HG03457 (cell line): ENCODE data around the gene TAS2R4.
"Not testable (repeated sequence)": the region's sequence is repeated elsewhere in the genome, so short reads cannot be mapped to it uniquely, and the experiment has no call there.

ENCODE experiments used
- ATAC-seq: cut with Tn5 transposase; IDR thresholded peaks from one replicate; pipeline ENCODE4 v1.9.1; 2021; ENCODE audit warnings: moderate number of reproducible peaks; ENCODE audit not compliant: unreplicated experiment

The TAS2R4 gene

GRCh38 chr7:141776374-141776773 is at the start of gene TAS2R4:
Gene TAS2R4, plus strand, starts transcription at chr7:141776674. Its CDS starts 1,815 bp downstream, at chr7:141778489.
- no peak for ATAC-seq

DNA sequence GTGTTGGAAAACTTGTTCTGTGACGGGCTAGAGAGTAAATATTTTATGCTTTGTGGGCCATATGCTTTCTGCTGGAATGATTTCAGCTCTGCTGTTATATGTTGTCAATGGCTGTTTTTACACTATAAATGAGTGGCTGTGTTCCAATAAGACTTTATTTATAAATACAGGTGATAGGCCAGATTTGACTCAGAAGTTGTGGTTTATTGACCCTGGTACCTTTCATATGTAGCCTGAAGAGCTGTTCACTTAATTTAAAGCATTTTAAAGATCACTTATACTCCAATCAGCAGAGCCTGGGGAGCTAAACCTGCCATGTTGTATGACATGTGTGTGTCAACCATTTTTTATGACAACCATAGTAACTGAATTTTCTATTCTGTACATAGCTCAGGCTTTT is 47.5 kb upstream of the TAS2R4 start:
- ATAC-seq, result no peak

DNA sequence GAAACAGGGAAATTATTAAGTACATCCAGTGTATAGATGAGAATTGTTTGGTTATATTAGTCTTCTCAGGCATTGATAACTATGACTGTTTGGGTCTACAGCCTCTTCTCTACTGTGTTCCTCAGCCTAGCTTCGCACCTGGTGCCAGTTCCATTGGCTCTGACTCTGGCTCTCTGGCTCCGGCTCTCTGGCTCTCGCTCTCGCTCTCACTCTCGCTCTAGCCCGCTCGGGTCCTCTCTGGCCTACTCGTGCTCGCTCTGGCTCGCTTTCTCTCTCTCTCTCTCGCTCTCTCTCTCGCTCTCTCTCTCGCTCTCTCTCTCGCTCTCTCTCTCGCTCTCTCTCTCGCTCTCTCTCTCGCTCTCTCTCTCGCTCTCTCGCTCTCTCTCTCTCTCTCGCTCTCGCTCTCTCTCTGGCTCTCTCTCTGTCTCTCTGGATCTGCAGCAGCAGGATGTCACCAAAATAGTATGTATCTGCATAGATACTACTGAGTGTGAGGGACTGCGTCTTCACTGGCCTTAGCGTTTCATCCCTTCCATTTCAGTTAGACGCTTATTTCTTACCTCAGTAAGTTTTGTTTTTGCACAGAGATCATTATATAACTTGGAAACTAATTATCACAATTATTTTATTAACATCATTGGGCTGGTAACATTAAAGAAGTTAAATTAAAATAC is 44.9 kb upstream of the TAS2R4 start:
- ATAC-seq, result no peak

- ATAC-seq, result no peak
Observed at GRCh38 chr7:141737118-141737835, 39.2 kb upstream of the TAS2R4 start.

DNA sequence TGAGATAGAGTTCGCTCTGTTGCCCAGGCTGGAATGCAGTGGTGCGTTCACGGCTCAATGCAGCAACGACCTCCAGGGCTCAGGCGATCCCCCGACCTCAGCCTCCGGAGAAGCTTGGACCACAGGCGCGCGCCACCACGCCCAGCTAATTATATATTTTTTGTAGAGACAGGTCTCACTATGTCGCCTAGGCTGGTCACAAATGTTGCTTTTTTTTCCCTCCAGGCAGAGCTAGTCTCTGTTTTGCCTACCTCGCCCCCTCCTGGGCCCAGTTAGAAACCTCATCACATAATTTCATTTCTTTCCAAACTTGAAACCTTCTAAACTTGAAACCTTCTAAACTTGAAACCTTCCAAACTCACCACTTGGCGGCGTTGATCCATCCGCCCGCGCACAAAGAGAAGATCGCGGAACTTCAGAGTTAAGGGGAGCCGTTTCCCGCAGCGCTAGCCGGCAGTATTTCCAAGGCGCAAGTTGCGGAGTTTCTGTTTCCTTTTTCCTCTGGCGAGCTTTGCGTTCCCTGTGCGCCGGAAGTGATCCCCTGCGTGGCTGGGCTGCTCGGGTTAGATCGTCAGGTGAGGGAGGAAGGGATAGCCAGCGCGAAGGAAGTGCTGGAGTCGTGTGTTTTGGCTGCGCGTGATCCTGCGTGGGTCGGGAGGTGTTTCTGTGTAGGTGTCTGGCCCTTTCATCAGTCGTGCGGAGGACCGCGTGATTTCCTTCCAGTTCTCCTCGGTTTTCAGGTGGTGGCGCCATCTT is 38.5 kb upstream of the TAS2R4 start, which contains the start of gene SSBP1:
Gene SSBP1 (plus strand): TSS at position 523 of the 756 bp plus-strand sequence. CDS start 809 bp downstream, outside the sequence.
- peak; percentile 77 for ATAC-seq

GRCh38 chr7:141738592-141739013 is 37.9 kb upstream of the TAS2R4 start:
- peak; percentile 31 for ATAC-seq

GRCh38 chr7:141739250-141739649 is 37.2 kb upstream of the TAS2R4 start:
- ATAC-seq, result no peak

DNA sequence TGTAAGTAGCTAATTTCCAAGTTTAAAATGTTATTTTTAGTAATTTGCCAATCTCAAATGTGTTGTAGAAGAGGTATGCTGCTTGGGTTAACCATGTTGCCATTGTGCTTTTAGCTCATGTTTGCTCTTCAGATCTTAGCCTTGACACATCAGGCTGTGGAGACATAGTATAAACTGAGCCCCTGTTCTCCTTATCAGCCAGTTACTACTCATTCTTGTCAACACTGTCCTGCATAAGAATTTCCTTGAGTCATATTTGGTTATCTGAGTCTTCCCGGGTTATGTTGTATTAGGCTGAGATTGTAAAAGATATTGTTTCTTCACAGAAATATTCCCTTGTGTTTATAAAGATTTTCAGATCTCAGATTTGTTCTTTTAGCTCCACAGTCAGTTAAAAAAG is 34.2 kb upstream of the TAS2R4 start:
- no peak for ATAC-seq

GRCh38 chr7:141744131-141744530 is 32.3 kb upstream of the TAS2R4 start:
- ATAC-seq, result no peak

DNA sequence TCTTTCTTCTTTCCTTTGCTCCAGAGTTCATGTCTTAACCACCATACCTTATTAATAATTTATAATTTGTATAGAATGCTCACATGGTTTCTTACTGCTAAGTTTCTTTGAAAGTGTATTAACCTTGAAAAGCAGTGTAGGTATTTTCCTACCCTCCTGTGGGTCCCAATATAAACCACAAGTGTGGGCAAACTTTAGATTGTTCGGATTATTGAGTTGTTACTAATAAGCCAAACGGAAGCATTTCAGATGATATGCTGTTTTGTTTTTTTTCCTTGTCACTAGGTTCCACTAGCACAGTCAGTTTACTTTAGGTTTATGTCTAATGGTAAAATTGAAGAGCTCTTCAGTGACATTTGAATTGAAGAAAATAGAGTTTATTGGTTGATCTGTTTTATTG is 28.1 kb upstream of the TAS2R4 start:
- no peak for ATAC-seq

DNA sequence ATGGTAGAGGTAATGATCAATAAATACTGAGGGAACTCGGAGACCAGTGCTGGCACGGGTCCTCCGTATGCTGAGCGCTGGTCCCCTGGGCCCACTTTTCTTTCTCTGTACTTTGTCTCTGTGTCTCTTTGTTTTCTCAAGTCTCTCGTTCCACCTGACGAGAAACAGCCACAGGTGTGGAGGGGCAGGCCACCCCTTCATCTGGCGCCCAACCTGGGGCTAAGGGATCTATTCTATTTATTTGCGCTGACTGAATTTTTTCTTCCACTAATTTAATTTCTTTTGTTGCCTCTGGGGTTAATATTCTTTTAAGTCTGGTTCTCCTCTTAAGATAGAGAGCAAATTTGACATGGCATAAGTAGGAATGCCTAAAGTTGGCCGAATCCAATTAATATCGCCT is 24.6 kb upstream of the TAS2R4 start:
- ATAC-seq, result not testable (repeated sequence)

DNA sequence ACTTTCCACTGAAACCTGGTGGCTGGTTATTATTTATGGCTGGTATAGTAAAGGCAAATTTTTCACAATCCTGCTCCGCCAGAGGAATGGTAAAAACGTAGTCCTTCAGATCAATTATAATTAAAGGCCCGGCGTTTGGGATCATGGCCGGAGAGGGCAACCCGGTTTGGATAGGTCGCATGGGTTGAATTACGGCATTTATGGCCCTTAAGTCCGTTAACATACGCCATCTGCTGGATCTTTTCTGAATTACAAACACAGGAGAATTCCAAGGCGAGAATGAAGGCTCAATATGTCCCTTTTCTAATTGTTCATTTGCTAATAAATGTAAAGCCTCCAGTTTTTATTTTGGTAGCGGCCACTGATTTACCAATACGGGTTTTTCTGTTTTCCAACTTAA is 23.8 kb upstream of the TAS2R4 start:
- no peak for ATAC-seq

DNA sequence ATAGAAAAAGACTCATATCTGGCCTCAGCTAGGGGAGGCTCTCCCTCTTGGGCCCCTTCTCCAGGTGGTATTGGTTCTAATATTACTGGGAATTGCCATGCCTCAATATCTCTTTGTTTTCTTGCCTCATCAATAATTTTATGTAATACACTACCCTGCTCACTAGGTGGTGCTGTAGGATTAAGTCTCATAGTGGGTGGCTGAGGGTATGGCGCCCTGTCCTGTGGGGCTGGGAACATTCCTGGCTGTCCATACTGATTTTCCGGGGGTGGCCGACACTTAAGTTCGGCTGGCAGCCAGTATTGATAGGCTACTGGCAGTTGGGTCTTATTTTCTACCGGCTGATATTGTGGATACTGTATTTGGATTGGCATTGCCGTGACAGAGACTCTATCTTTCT is 21.5 kb upstream of the TAS2R4 start:
- ATAC-seq, result no peak

- ATAC-seq, result no peak
Observed at GRCh38 chr7:141763797-141764196, 12.7 kb upstream of the TAS2R4 start, which contains the start of gene TAS2R3. Gene TAS2R3, plus strand, starts transcription at chr7:141764097. Its CDS starts 62 bp downstream, at chr7:141764159.

- ATAC-seq, result not testable (repeated sequence)
Observed at GRCh38 chr7:141770083-141770583, 6.3 kb upstream of the TAS2R4 start.

GRCh38 chr7:141785706-141786552 is 9.5 kb downstream of the TAS2R4 start:
- ATAC-seq, result peak; percentile 67

DNA sequence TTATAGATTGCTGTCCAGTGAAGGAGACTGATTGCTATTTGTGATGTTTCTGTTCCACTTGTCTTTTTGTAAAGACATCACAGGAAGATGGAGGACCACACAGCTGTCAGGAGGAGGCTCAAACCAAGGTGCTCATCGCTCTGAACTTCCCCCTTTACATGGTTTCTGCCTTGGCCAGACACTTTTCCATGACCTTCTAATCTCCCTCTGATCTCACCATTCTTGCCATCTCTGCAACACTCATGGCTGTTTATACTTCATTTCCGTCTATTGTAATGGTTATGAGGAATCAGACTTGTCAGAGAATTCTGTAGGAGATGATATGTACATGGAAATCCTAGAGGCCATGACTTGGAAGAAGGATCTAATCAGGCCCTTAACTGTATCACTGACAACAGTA is 11.8 kb downstream of the TAS2R4 start:
- ATAC-seq, result no peak

DNA sequence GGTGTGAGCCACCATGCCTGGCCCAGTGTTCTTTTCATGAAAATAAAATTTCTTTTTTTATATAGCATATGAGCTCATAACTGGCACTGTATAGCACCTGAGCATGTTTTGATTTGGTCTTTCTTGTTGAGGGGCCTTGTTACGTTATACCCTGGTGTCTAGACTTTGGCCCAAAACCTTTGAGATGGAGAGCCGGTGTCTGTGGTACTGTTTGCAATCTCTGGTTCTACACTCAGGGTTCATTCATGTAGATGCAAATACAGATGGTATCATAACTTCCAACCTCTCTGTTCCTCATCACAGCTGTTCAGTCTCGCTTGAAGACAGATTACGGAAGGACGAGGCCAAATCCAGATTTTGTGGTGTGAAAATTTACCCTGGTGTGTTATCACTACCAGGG is 13.4 kb downstream of the TAS2R4 start, which contains the start of gene TAS2R5:
Gene TAS2R5 (plus strand): TSS at position 301 of the 400 bp plus-strand sequence. CDS start 145 bp downstream, outside the sequence.
- ATAC-seq, result no peak

DNA sequence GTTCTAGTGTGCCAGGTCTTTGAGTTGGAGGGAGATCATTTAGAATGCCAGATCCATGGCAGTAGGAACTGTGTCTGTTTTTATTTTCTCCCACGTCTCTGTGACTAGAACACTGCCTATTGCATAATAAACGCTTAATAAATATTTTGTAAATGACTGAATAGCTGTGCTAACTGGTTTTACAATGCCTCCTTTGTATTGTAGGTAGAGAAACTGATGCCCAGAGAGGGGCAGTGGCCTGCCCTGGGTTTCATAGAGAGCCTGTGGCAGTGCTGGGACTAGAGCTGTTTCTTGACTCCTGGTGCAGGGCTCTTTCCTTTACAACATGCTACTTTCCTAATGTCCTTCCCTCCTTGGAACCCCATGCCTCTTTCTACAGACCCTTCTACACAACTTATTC is 16.1 kb downstream of the TAS2R4 start:
- ATAC-seq, result no peak

- no peak for ATAC-seq
Observed at GRCh38 chr7:141820067-141820466, 43.6 kb downstream of the TAS2R4 start.
